Measurements from ENCODE around the gene POLN.

The POLN gene

DNA sequence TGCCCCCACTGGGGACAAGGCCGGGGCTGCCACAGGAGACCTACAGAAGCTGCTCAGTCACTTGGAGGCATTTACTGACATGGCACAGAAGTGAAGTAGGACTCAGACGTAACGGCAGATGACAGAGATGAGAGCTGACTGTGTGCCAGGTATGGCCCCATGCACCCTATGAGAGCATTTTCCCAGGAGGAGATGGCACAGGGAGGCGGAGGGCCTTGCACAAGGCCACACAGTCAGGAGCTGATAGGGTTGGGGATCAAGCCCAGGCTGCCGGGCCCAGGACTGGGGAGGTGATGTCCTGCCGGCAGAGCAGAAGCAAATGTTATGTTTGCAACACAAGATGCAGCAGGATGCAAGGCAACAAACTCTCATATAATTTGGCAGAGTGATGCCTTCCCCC is 148.7 kb downstream of the POLN start:
- DNase-seq (ENCODE audit: extremely low spot score, insufficient read length, low read depth) (no peak), FAIRE-seq (no peak)

DNA sequence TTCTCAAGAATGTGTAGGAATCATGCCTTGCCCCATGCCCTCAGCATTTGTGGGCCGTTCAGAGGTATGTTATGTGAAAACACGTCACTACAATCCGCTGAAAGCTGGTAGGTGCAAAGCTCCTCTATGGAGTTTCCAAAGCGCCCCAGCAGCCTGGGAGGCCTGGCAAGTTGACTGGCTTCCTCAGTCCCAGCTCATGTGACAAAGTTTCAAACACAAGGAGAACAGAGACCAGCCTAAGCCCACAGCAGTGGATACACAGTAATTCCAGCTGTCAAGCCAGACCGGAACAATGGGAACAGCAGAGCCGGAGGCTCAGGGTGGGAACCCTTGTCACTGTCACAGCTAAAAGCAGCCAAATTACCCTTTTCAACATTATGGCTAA is 149.3 kb downstream of the POLN start:
- FAIRE-seq (no peak), DNase-seq (ENCODE audit: extremely low spot score, insufficient read length, low read depth) (no peak)

DNA sequence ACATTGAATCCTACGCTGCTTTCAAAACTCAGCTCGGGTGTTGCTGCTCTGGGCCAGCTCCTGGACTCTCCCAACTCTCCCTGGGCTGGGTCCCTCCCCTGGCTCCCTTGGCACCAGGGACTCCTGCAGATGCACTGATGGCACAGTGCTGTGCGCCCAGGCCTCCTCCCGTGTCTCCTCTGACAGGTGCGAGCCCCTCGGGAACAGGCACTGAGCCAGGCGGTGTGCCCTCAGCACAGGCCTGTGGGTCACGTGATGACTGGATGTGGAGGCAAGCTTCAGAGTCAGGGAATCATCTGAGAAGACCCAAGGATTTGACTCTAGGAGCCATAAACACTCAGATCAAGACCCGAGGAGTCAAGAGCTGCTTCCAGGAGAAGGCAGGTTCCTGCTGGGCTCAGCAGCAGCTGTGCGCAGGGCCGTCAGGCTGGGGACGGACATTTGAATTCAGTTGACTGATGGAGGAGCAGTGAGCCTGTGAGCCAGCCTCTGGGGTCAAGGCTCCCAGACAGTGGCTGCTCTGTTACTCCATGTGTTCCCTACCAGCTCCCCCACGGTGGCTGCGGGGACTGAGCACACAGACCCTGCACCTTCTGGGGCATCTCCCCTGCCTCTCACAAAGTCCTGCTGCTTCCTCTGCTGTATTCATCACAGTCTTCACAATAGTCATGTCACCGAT is 149.8 kb downstream of the POLN start:
- FAIRE-seq (no peak), DNase-seq (ENCODE audit: extremely low spot score, insufficient read length, low read depth) (no peak)

DNA sequence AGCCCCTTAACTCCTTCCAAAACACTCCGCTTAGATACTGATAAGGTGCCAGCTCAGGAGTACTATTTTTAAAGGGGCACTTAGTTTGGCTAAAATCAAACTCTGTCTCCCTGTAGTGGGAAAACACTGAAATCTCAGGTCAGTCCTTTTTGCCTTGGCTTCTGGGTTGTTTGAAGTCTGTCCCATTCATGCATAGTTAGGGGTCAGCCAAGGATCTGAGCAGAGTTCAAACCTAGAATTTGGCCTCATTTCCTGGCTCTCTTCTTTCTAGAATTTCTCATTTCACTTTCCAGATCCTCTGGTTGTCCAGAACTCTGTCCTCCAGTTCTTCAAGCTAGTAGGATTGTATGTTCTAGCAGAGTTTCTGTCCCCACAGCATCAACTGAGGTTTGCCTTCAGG is 151.3 kb downstream of the POLN start:
- FAIRE-seq: no peak
- DNase-seq (ENCODE audit: extremely low spot score, insufficient read length, low read depth): no peak

DNA sequence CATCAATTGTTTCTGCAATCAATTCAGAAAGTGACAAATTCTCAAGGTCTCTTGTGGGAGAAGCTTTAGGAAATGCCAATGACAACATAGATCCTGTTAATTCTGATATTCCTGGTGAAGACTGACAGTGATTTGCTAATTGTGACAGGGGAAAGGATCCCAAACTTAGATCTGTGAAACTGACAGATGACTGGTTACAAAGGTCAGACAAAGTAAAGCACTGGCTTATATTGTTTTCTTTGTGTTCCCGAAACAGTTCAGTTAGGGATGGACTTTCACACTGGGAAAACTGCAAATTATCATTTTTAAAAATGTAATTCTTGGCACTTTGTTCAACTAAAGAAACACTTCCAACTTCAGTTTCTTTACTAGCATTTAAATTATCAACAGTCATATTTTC is 152.7 kb downstream of the POLN start:
- FAIRE-seq: no peak
- no peak for DNase-seq (ENCODE audit: extremely low spot score, insufficient read length, low read depth)

DNA sequence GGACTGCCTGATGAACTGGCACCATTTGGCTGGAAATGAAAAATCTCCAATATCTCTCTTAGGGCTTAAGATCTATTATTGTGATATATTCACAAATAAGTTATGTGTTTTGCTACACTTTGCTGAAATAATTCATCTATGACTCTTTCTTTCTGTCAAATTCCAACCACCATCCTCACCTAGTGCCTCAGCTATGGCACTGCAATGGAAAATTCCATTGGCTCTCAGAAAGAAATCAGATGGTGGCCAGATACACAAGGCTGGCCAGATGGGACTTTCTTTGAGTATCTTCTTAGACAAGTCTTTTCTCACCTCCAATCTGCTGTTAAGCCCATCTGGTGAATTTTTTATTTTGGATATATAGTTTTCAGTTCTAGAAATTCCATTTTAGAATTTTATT is 154.8 kb downstream of the POLN start:
- no peak for DNase-seq (ENCODE audit: extremely low spot score, insufficient read length, low read depth)
- no peak for FAIRE-seq

DNA sequence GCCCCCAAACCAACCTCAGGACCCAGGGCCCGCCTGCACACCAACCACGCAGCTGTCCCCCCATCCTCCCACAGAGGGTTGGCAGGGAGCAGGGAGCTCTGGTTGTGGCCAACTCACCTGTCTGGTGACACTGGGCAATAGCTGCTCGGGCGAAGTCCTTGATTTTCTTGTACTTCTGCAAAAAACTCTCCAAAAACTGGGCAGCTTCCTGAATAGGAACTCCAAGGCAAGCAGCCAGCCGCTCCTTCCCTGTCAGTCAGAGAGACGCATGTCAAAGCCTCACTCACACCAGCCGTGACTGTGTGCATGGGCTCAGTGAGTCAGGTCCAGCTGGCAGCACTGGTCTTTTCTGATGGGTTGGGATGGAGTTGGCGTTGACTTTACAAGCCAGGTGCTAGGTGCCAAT is 156.4 kb downstream of the POLN start:
- no peak for FAIRE-seq
- no peak for DNase-seq (ENCODE audit: extremely low spot score, insufficient read length, low read depth)

DNA sequence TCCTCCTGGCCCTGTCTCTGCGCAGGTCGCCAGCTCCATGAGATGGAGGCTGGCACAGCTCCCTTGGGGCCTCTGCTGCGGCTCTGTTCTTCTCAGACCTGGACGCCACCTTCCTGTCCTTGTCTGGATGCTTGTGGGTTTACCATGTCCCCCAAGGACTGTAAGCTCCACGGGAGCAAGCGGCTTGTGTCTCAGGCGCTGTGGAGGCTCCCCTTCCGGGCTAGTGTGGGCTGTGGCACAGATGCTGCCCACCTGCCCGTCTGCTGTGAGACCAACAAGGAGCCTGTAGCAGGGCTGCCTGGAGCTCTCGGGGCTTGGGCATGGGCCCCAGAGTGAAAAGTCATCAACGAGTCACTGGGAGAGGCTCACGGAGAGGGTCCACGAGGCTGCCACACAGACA is 157.6 kb downstream of the POLN start:
- FAIRE-seq: no peak
- no peak for DNase-seq (ENCODE audit: extremely low spot score, insufficient read length, low read depth)

DNA sequence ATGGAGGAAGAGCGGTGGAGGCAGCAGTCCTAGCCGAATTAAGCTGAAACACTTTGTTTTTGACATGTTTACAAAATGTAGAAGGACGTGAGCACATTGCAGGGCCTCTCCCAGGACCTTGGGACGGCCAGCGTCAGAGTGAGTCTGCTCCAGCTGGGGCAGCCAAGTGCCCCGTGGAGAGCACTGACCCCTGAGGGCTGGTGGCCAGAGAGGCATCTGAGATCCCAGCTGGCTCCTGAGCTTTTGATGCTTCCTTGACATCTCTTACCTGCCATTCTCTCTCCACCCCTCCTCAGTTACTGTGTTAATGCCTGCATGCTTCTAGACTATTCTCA is 158.1 kb downstream of the POLN start:
- DNase-seq (ENCODE audit: extremely low spot score, insufficient read length, low read depth): no peak
- no peak for FAIRE-seq

DNA sequence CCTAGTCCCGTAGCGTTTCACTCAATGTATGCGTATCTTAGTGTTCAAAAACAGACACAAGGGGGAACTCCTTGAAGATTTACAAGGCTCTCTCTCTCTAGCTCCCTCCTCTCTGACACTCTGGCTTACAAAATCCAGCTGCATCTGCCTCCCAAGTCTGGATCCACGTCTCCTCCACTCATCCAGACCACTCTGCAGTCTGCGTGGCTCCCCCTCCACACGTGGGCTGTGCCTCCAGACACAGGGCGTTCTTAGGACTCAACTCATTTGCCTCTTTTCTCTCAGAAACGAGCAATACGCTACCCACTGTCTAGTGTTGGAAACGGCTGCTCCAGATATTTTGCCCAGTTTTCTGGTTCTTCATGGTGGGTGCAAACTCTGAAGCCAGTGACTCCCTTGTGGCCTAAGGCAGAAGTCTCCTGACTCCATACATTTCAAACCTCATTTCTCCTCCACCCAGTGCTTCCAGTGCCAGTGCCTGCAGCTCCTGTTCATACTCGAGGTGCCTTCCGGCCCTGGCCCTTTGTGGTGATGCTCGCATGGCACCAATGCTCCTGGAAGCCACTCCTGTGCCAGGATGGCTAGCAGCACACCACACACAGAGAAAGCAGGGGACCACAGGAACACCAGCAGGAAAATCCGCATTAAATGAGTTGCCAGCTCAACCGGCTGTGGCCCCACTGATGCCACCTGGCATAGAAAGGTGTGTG is 158.7 kb downstream of the POLN start:
- no peak for FAIRE-seq
- DNase-seq (ENCODE audit: extremely low spot score, insufficient read length, low read depth): no peak

DNA sequence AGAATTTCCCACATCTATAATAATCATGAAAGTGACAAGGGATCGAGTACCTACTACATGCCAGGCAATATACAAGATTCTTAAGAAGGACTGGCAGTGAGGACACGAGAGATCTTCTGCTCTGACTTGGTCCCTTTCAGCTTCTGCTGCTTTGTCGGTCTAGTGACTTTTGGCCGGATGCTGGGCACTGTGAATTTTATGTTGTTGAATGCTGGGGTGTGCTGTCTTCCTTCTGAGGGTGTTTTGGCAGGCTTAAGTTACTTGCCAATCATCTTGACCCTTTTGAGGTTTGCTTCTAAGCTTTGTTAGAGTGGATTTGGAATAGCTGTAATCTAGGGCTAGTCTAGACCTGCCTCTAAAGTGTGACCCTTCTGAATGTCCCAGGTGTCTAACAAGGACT is 159.3 kb downstream of the POLN start:
- FAIRE-seq: no peak
- no peak for DNase-seq (ENCODE audit: extremely low spot score, insufficient read length, low read depth)

DNA sequence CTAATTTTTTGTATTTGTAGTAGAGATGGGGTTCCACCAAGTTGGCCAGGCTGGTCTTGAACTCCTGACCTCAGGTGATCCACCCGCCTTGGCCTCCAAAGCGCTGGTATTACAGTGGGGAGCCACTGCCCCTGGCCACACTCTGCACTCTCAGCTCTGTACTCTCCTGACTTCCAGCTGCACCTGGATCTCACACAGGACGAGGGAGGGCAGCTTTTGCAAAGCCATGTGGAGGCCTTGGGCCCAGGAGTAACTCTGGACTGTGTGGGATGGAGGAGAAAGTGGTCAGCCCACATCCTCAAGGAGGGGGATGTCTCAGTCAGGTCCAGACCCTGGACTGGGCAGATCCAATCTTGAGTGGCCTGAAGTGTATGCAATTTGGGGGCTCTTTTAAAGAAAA is 159.8 kb downstream of the POLN start:
- FAIRE-seq (no peak), DNase-seq (ENCODE audit: extremely low spot score, insufficient read length, low read depth) (no peak)

DNA sequence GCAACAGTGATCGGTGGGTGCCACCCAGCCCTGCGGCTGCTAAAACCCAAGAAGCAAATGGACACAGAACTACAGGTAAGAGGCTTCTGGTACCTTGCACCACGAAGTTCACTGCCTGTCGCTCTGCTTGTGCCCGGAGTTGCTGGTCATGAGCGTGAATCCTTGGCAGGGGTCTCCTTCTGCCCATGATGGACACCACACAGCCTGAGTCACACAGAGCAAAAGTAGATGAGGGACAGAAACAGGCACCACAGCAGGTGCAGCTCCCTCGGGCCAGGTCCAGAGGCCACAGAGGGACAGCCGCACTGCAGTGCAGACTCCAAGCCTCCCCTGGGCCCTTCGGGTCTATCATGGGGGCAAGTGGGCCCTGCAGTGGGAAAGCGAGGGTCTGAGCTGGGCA is 160.4 kb downstream of the POLN start:
- DNase-seq (ENCODE audit: extremely low spot score, insufficient read length, low read depth) (no peak), FAIRE-seq (no peak)

DNA sequence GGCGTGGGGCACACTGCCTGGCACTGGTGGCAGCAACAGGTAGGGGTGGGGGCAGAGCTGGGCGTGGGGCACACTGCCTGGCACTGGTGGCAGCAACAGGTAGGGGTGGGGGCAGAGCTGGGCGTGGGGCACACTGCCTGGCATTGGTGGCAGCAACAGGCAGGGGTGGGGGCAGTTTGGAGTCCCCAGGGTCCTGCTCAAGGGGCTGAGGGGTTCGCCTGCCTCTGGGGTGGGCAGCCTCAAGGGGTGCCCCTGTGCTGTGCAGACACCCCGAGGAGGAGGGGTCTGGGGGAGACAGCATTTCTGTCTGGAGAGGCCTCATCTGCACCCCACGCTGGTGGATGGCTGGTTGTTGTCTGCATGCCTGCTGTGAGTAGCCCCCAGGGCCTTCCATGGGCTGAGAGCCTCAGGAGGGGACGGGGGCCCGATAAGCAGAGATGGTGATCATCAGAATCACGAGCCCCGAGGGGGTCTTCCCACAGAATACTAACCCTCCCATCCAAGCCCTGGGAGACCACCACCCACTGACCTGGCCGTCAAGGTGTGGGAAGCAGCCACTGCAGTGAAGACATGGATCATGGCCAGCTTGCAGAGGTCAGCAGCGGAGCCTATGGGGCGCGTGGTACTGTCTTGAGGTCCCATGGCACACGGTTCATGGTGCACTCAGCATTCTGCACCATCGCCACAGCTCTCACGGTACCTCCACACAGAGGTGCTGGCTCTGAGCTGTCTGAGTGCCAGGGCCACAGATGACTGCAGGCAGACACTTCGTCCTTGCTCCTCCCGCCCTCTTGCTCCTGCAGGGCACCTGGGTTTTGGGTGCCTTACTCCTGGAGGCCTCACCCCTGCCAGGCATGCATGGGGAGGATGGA is 161.3 kb downstream of the POLN start:
- FAIRE-seq (no peak), DNase-seq (ENCODE audit: extremely low spot score, insufficient read length, low read depth) (no peak)

DNA sequence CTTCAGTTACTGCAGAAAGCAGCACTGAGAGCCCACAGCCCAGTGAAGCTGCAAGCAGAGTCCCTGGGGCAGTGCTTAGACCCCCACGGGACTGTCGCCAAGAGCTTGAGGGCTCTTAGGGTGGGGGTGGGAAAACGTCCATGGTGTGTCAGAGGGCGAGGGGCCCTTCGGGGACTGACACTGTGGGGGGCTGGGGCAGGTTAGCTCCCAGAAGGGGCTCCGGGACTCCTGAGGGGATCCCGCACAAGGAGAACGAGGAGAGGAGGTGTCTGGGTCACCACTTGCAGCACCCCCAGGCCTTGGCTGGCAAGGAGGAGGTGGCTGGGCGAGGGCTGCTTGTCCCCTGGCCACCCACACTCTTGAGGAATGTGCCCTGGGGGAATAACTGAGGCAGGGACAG is 162.0 kb downstream of the POLN start:
- FAIRE-seq: no peak
- no peak for DNase-seq (ENCODE audit: extremely low spot score, insufficient read length, low read depth)

DNA sequence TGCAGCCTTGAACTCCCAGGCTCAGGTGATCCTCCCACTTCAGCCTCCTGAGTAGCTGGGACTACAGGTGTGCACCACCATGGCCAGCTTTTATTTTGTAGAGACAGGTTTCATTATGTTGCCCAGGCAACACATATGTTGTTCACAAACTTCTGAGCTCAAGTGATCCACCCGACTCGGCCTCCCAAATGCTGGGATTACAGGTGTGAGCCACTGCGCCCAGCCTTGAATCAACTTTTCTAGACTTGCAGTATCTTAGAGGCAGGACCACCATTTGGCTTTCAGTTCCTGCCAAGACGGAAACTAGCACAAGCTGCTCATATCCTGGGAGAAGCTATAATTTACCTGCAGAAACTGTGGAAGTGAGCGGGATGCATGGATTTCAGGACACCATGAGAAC is 162.9 kb downstream of the POLN start:
- FAIRE-seq (no peak), DNase-seq (ENCODE audit: extremely low spot score, insufficient read length, low read depth) (no peak)

DNA sequence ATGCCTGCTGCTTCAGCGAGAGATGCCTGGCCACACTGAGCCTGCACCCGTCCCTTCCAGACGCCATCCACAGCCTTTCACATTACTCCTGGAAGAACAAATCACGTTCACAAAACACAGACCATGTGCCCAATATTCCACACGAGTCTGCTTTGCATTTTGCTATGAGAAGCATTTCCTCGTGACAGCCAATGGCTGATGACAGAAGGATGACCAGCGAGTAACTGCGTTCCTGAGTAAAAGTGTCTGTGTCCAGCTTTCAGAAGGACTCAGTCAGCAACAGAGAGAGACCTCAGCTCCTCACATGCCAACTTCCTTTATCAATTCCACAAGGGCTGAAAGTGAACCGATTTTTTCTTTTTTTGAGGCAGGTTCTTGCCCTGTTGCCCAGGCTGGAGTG is 163.3 kb downstream of the POLN start:
- no peak for FAIRE-seq
- DNase-seq (ENCODE audit: extremely low spot score, insufficient read length, low read depth): no peak

DNA sequence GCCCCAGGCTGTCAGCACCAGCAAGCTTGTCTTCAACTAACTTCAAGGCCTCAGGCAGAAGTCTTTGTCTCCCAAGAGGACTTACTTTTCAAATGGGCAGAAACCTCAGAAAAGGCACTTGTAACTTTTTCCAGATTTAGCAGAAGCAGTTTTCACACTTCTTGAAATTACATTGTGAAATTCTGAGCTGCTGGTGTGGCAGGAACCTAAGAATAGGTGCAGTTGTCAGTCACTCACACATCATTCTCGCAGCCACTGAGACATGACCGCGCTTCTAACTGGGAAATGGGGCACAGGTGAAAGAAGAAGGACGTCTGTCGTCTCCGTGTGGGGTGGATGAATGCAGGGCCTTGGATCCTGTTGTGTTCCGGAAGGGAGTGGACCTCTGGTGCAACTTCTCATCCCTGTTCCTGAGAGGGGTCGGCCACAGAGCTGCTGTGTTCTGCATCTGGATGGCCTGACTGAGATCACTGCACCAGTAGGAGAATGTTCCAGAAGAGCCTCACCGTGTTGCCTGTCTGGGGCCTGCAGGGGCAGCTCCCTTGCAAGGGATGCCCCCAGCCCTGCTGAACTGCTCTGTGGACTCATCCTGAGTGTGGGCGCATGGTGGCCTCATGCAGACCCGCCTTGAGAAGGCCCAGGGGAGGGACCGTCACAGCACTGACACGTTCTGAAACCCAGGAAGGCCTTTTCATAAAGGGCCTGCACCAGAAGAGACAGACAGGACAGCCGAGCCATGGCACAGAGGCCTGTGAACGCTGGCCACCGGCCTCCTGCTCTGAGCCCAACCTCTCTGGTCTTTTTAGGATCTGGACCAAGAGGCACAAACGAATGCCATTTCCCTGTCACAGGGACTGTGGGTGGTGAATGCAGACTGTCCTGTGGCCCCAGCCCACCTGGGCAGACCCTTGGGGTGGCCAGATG is 164.1 kb downstream of the POLN start:
- FAIRE-seq: no peak
- DNase-seq (ENCODE audit: extremely low spot score, insufficient read length, low read depth): no peak

DNA sequence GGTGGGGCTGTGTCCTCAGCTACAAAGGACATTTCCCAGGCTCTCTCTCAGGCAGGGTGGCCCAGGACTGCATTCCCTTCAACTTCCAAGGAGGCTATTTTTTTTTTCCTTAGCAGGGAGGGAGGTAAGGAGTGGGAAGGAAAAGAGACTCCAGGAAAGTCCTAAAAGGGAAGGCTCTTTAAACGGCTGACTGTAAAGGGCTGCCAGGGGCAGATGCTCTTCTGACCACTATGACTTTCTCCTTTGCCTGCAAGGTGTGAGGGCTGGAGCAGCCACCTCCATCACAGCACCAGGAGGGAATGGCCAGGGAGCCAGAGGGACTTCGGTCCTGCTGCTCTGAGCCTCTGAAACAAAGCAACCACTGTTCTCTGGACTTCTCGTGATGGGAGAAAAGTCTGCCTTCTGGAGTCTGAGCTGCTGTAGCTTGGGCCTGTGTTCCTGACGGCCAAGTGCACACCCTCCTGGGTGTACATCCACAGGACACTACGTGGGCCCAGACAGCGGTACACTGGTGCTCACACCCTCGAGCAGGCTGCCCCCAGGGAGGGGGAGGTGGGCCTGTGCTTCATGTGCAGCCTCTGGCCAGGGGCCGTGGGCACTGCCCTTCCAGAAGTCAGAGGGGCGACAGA is 164.9 kb downstream of the POLN start:
- FAIRE-seq (no peak), DNase-seq (ENCODE audit: extremely low spot score, insufficient read length, low read depth) (no peak)
